Suppressor macrophage treated with lipopolysaccharide for 4 hours (primary cell): ENCODE data around the gene THYN1.

Source experiments
- DNase-seq: peaks from one replicate; pipeline ENCODE4 v3.0.0-alpha.2; 2020

THYN1 gene

DNA sequence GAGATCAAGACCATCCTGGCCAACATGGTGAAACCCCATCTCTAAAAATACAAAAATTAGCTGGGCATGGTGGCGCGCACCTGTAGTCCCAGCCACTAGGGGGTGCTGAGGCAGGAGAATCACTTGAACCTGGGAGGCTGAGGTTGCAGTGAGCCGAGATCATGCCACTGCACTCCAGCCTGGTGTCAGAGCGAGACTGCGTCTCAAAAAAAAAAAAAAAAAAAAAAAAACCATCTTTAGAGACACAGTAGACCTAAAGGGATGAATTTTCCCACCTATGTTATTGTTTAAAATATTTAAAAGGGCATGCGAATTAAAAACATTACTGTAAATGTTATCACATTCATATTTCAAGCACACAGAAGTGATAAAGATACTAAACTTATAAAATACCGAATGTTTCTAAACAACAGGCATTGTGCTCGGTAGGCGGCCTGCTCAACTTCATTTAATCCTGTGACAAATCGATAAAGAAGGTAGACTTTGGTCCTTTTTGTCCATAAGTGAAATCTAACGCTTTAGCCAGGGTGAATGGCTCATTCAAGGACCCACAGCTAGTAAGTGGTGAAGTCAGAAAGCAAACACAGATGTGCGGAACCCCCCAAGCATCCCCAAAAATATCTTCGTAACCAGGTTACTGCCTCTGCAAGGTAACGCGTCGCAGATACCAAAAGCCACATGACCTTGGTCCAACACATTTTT is 45.5 kb downstream of the THYN1 start:
- DNase-seq: peak; percentile 30

DNA sequence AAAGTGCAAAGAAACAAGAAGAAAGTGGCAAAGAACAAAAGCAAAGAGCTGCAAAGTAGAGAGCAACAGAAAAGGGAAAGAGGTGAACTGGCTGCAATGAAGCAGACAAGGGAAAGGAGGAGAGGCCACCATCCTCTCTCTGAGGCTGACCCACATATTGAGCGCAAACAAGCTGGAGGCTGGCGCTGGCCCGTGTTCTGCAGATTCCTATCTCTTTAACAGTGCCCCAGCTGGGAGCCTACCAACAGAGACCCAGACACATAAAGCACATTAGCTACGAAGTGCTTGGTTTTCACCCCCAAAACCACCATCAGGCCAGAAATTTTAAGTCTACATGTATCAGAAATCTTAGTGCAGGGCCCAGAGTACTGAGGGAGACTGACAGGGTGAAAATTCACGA is 47.0 kb downstream of the THYN1 start:
- DNase-seq: no peak

DNA sequence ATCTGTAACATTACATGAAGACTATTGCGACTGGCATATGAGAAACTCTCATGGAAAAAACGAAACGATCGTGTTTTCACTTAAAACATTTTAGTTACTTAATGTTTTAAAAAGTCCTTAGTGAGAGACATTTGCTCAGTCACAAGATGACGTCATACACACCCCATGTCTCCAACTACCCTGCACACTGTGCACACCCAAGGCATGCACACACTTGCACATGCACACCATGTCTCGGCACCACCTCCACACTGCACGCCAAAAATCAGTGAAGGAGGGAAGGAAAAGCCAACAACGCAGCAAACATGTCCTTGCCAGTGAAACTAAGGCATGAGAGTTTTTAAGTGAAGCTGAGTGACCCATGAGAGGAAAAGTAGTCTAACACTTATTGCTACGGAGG is 47.4 kb downstream of the THYN1 start:
- no peak for DNase-seq

DNA sequence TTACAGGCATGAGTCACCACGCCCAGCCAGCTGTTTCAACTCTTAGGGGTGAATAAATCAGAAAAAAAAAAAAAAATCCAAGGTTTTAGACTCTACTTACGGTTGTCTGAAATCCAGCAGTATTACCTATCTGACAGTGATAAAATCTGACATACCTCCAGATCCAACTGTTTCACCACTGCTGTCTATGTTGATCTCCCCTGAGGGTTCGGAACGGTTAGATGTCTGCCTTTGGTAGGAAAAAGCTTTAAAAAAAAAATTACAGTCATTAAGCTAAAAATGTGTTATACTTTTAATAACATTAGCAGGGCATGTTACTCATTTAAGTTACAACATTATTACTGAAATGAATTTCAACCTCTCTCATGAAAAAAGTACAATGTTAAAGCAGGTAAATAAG is 50.5 kb downstream of the THYN1 start:
- DNase-seq: no peak

DNA sequence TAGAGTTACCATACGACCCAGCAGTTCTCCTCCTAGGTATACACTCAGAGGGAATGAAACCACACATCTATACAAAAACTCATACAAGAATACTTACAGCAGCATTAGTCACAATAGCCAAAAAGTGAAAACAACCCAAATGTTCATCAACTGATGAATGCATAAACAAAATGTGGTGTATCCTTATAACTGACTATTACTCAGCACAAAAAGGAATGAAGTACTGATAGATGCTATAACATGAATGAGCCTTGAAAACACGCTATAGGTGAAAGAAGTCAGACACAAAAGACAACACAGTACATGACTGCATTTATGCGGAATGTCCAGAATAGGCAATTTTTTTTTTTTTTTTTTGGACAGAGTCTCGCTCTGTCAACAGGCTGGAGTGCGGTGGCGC is 52.5 kb downstream of the THYN1 start:
- DNase-seq: no peak

DNA sequence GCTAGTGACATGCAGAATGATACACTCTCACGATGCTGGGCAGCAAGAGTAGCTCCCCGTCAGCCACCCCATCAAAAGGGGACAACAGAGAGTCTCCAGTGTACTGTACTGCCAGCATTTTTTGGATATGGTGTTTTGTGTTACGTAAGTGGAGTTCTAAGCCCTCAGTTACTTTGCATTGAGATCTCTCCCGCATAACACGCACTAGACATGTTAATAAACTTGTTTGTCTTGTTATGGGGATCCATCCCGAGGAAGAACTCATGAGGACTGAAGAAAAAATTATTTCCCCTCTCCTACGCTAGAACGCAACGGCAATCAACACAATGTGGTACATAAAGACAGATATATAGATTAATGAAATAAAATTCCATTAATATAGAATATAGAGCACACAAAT is 53.6 kb downstream of the THYN1 start:
- no peak for DNase-seq
